Peyer's patch (tissue), 4 donors: ENCODE results near the gene KEL.

Experiments used
- CTCF ChIP-seq, 6 experiments: fragments of 450-650 bp in 4 of 6; fragments of 200-600 bp in 2 of 6; sonication (generic) in 1 of 6; IDR thresholded peaks; one replicate each; pipeline ENCODE4 v1.5.1; 2017 to 2019; ENCODE audit warnings: antibody characterized with exemption in 6 of 6, mild to moderate bottlenecking in 3 of 6, moderate library complexity in 1 of 6
- POLR2A ChIP-seq, 2 donors: fragments of 450-650 bp; IDR thresholded peaks; one replicate each; pipeline ENCODE4 v1.5.1; 2017; ENCODE audit warnings: antibody characterized with exemption in 2 of 2, mild to moderate bottlenecking in 2 of 2, moderate library complexity in 2 of 2

GRCh38 chr7:143000648-143001047 lies 38.5 kb upstream of the KEL start:
- TF ChIP-seq CTCF (IDR thresholded peaks at IDR 0.05) (no peak), POLR2A (IDR thresholded peaks at IDR 0.05) (no peak)
